Trophoblast cell (in vitro differentiated cells and primary cell): ENCODE measurements around the gene PHC1.

Source experiments
- DNase-seq, 2 donors: peaks; one replicate each; pipeline ENCODE4 v3.0.0-alpha.2; 2016
- H2AFZ ChIP-seq: 2 replicates; pipeline ENCODE4 v1.6.1; 2013; ENCODE audit warnings: low read length, moderate library complexity, mild to moderate bottlenecking; ENCODE audit not compliant: insufficient read depth, poor library complexity
- H2AK5ac ChIP-seq: 2 replicates; pipeline ENCODE4 v1.6.1; 2013; ENCODE audit warnings: mild to moderate bottlenecking, low read length
- H2BK120ac ChIP-seq: 2 replicates; pipeline ENCODE4 v1.6.1; 2013; ENCODE audit warnings: low read length, mild to moderate bottlenecking, moderate library complexity; ENCODE audit not compliant: insufficient read depth, poor library complexity
- H2BK12ac ChIP-seq: 2 replicates; pipeline ENCODE4 v1.6.1; 2013; ENCODE audit warnings: mild to moderate bottlenecking, low read length, moderate library complexity
- H2BK5ac ChIP-seq: 2 replicates; pipeline ENCODE4 v1.6.1; 2013; ENCODE audit warnings: low read length, low read depth, moderate library complexity, mild to moderate bottlenecking; ENCODE audit not compliant: poor library complexity
- H3K14ac ChIP-seq: 2 replicates; pipeline ENCODE4 v1.6.1; 2013; ENCODE audit warnings: mild to moderate bottlenecking, low read length
- H3K18ac ChIP-seq: 2 replicates; pipeline ENCODE4 v1.6.1; 2013; ENCODE audit warnings: mild to moderate bottlenecking, low read length
- H3K23ac ChIP-seq: 2 replicates; pipeline ENCODE4 v1.6.1; 2013; ENCODE audit warnings: low read length
- H3K27ac ChIP-seq: 2 replicates; pipeline ENCODE4 v1.5.1; 2013; ENCODE audit warnings: low read depth, mild to moderate bottlenecking, inconsistent platforms, low read length, moderate library complexity
- H3K27me3 ChIP-seq: 2 replicates; pipeline ENCODE4 v1.6.1; 2013; ENCODE audit warnings: inconsistent platforms, mild to moderate bottlenecking, low read length, moderate library complexity; ENCODE audit not compliant: insufficient read depth
- H3K36me3 ChIP-seq, 2 experiments: 1 replicate in 1 of 2; 2 replicates in 1 of 2; pipeline ENCODE4 v1.6.1; 2013; ENCODE audit warnings: low read length in 2 of 2, mild to moderate bottlenecking in 2 of 2, moderate library complexity in 1 of 2; ENCODE audit not compliant: insufficient read depth in 2 of 2, control insufficient read depth in 1 of 2
- H3K4ac ChIP-seq: 2 replicates; pipeline ENCODE4 v1.6.1; 2013; ENCODE audit warnings: low read depth, mild to moderate bottlenecking, low read length, moderate library complexity
- H3K4me1 ChIP-seq, 2 experiments: 1 replicate in 1 of 2; 2 replicates in 1 of 2; pipeline ENCODE4 v1.6.1; 2013; ENCODE audit warnings: low read length in 2 of 2, mild to moderate bottlenecking in 2 of 2, moderate library complexity in 1 of 2; ENCODE audit not compliant: insufficient read depth in 2 of 2, control insufficient read depth in 1 of 2
- H3K4me2 ChIP-seq: 2 replicates; pipeline ENCODE4 v1.6.1; 2013; ENCODE audit warnings: inconsistent platforms, mild to moderate bottlenecking, low read length, moderate library complexity
- H3K4me3 ChIP-seq: 2 replicates; pipeline ENCODE4 v1.5.1; 2013; ENCODE audit warnings: mild to moderate bottlenecking, low read depth, low read length, inconsistent platforms
- H3K79me1 ChIP-seq: one replicate; pipeline ENCODE4 v1.6.1; 2013; ENCODE audit warnings: low read length
- H3K79me2 ChIP-seq: 2 replicates; pipeline ENCODE4 v1.6.1; 2013; ENCODE audit warnings: low read length, mild to moderate bottlenecking; ENCODE audit not compliant: control insufficient read depth, insufficient read depth, poor library complexity
- H3K9ac ChIP-seq: 2 replicates; pipeline ENCODE4 v1.6.1; 2013; ENCODE audit warnings: mild to moderate bottlenecking, low read length
- H3K9me3 ChIP-seq: 2 replicates; pipeline ENCODE4 v1.6.1; 2013; ENCODE audit warnings: low read depth, mild to moderate bottlenecking, control low read depth, inconsistent platforms, low read length; ENCODE audit not compliant: insufficient read depth
- H4K12ac ChIP-seq: 2 replicates; pipeline ENCODE4 v1.6.1; 2013; ENCODE audit warnings: low read depth, mild to moderate bottlenecking, low read length, moderate library complexity
- H4K8ac ChIP-seq: 2 replicates; pipeline ENCODE4 v1.6.1; 2013; ENCODE audit warnings: low read depth, mild to moderate bottlenecking, low read length, moderate library complexity
- H4K91ac ChIP-seq: one replicate; pipeline ENCODE4 v1.6.1; 2013; ENCODE audit warnings: low read depth, mild to moderate bottlenecking, low read length, moderate library complexity
- WGBS: extraction: QIAGEN DNeasy Blood & Tissue Kit; methylation state at CpG from one replicate; pipeline ENCODE4 v1.1.7; 2013; ENCODE audit warnings: missing lambda C conversion rate; ENCODE audit not compliant: insufficient read length, insufficient coverage; ENCODE audit errors: extremely low coverage; 5-methylcytosine and 5-hydroxymethylcytosine counted together

The PHC1 gene

DNA sequence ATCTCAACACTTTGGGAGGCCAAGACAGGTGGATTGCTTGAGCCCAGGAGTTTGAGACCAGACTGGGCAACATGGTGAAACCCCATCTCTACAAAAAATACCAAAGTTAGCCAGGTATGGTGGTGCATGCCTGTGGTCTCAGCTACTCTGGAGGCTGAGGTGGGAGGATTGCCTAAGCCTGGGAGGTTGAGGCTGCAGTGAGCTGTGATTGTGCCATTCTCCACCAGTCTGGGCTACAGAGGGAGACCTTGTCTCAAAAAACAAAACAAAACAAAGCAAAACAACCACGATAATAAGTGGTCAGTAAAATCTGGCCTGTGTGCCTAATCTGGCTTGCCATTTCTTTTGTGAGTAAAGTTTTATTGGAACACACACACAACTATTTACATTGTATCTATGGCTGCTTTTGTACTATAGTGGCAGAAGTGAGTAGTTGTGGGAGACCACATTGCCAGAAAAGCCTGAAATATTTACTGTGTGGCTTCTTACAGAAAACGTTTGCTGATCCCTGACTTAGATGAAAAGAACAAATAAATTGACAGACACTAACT, 55.6 kb downstream of the PHC1 start:
- Histone ChIP-seq H3K23ac (no peak overlapping the region), H3K4me3 (no peak overlapping the region), H3K9ac (no peak overlapping the region), H4K12ac (no peak overlapping the region), H3K79me2 (no peaks in the 10 kb centered on the region), H3K18ac (no peak overlapping the region), H2AFZ (no peak overlapping the region), H3K4ac (no peak overlapping the region), H2BK5ac (no peak overlapping the region), H4K8ac (no peak overlapping the region), H3K27me3 (no peaks in the 10 kb centered on the region), H2BK120ac (no peak overlapping the region), H3K79me1 (no peaks in the 10 kb centered on the region), H3K4me1 (no peaks in the 10 kb centered on the region), H2BK12ac (no peak overlapping the region), H3K4me2 (no peak overlapping the region), H4K91ac (no peak overlapping the region), H3K14ac (no peak overlapping the region), H2AK5ac (no peak overlapping the region), H3K27ac (no peak overlapping the region), H3K9me3 (peaks cover 5% of the 10 kb centered on the region), H3K36me3 (peaks cover 0 to 2% of the 10 kb centered on the region in 2 experiments)
- DNase-seq, result no peak
- no CpG with 5 or more reads among the region's 2 CpGs for WGBS

DNA sequence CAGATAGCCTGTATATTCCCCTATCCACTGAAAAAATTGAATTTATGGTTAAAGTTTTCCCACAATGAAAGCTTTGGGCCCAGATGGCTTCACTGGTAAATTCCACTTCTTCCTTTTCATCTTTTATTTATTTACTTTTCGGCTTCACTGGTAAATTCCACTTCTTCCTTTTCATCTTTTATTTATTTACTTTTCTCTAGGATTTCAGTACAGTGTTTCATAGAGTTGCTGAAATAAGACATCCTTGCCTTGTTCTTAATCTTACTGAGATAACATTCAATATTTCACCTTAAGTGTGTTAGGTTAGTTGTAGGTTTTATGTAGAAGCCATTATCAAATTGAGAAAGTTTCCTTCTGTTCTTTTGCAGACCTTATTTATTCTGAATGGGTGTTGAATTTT, 56.1 kb downstream of the PHC1 start:
- no peak overlapping the region for H4K8ac ChIP-seq
- H3K23ac ChIP-seq, result no peak overlapping the region
- no peak overlapping the region for H3K4ac ChIP-seq
- peaks cover 0 to 2% of the 10 kb centered on the region in 2 experiments for H3K36me3 ChIP-seq
- no CpG with 5 or more reads among the region's 1 CpG for WGBS
- H2BK5ac ChIP-seq, result no peak overlapping the region
- no peak overlapping the region for H2AK5ac ChIP-seq
- no peak overlapping the region for H2BK12ac ChIP-seq
- no peak for DNase-seq
- no peak overlapping the region for H3K9ac ChIP-seq
- no peak overlapping the region for H2BK120ac ChIP-seq
- no peak overlapping the region for H2AFZ ChIP-seq
- H3K18ac ChIP-seq, result no peak overlapping the region
- H3K9me3 ChIP-seq, result peaks cover 5% of the 10 kb centered on the region
- H3K4me3 ChIP-seq, result no peak overlapping the region
- H4K91ac ChIP-seq, result no peak overlapping the region
- H3K14ac ChIP-seq, result no peak overlapping the region
- no peak overlapping the region for H3K4me2 ChIP-seq
- no peaks in the 10 kb centered on the region for H3K27me3 ChIP-seq
- H3K79me2 ChIP-seq, result no peaks in the 10 kb centered on the region
- no peak overlapping the region for H4K12ac ChIP-seq
- no peaks in the 10 kb centered on the region for H3K4me1 ChIP-seq
- no peak overlapping the region for H3K27ac ChIP-seq
- no peaks in the 10 kb centered on the region for H3K79me1 ChIP-seq

DNA sequence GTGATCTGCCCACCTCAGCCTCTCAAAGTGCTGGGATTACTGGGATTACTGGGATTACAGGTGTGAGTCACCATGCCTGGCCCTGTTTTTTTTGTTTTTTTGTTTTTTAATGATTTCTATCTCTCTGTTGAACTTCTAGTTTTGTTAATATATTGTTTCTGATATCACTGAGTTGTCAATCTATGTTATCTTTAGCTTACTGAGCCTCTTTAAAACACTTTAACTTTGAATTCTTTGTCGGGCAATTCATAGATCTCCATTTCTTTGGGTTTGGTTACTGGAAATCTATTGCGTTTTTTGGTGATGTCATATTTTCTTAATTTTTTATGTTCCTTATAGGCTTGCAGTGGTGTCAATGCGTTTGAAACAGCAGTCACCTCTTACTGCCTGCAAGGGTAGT, 65.8 kb downstream of the PHC1 start:
- no peak overlapping the region for H2AK5ac ChIP-seq
- H3K23ac ChIP-seq, result no peak overlapping the region
- WGBS, result no CpG with 5 or more reads among the region's 3 CpGs
- H3K27ac ChIP-seq, result no peak overlapping the region
- no peak overlapping the region for H4K12ac ChIP-seq
- H3K4me3 ChIP-seq, result peak overlapping the region; percentile 2
- no peak overlapping the region for H3K4me2 ChIP-seq
- H3K27me3 ChIP-seq, result no peaks in the 10 kb centered on the region
- H2BK120ac ChIP-seq, result no peak overlapping the region
- H2BK5ac ChIP-seq, result no peak overlapping the region
- no peak overlapping the region for H4K8ac ChIP-seq
- H3K14ac ChIP-seq, result no peak overlapping the region
- no peak overlapping the region for H3K18ac ChIP-seq
- no peak overlapping the region for H3K9ac ChIP-seq
- no peaks in the 10 kb centered on the region for H3K79me1 ChIP-seq
- H4K91ac ChIP-seq, result no peak overlapping the region
- no peak overlapping the region for H2AFZ ChIP-seq
- no peaks in the 10 kb centered on the region for H3K4me1 ChIP-seq
- H3K9me3 ChIP-seq, result peaks cover 3% of the 10 kb centered on the region
- no peak overlapping the region for H2BK12ac ChIP-seq
- no peaks in the 10 kb centered on the region for H3K36me3 ChIP-seq
- H3K79me2 ChIP-seq, result no peaks in the 10 kb centered on the region
- DNase-seq, result no peak
- H3K4ac ChIP-seq, result no peak overlapping the region

DNA sequence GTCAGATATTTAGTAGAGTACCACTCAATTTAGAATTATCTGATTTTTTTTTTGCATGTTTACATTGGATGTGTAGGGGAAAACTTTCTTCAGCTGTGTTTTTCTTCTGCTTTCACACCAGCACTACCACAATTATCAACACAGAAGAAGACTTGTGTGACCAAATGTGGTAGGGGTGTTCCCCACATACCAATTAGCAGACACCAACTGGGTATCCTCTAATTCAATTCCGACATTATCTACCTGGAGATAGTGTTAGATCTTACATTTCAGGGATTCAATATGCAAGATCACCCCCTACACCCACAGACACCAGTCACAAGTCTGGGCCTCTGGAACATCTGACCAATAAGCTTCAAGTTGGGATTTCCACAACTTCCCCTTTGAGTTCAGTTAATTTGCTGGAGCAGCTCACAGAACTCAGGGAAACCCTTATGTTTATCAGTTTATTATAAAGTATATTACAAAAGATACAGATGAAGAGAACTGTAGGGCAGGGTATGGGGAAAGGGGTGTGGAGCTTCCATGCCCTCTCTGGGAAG, 71.0 kb downstream of the PHC1 start:
- no CpG with 5 or more reads among the region's 1 CpG for WGBS
- H3K36me3 ChIP-seq, result no peaks in the 10 kb centered on the region

More for the DNA sequence above, 71.0 kb downstream of the PHC1 start:
- no peak overlapping the region for H3K18ac ChIP-seq
- H3K23ac ChIP-seq, result no peak overlapping the region
- H4K12ac ChIP-seq, result no peak overlapping the region
- peaks cover 2% of the 10 kb centered on the region for H3K9me3 ChIP-seq
- no peak overlapping the region for H4K8ac ChIP-seq
- H2AFZ ChIP-seq, result no peak overlapping the region
- no peaks in the 10 kb centered on the region for H3K79me2 ChIP-seq
- no peaks in the 10 kb centered on the region for H3K79me1 ChIP-seq
- DNase-seq, result no peak
- H4K91ac ChIP-seq, result no peak overlapping the region
- H3K27me3 ChIP-seq, result no peaks in the 10 kb centered on the region
- H3K27ac ChIP-seq, result no peak overlapping the region
- H3K4me2 ChIP-seq, result no peak overlapping the region
- no peak overlapping the region for H3K4me3 ChIP-seq
- no peak overlapping the region for H2BK5ac ChIP-seq
- no peak overlapping the region for H3K14ac ChIP-seq
- no peak overlapping the region for H2BK120ac ChIP-seq
- H3K9ac ChIP-seq, result no peak overlapping the region
- H3K4me1 ChIP-seq, result no peaks in the 10 kb centered on the region
- no peak overlapping the region for H2BK12ac ChIP-seq
- no peak overlapping the region for H2AK5ac ChIP-seq
- H3K4ac ChIP-seq, result no peak overlapping the region
